HG03095 (cell line): ENCODE measurements around the gene CTSW.

Experiments used
- ATAC-seq: cut with Tn5 transposase; IDR thresholded peaks from one replicate; pipeline ENCODE4 v1.9.1; 2021; ENCODE audit warnings: moderate library complexity; ENCODE audit not compliant: unreplicated experiment

Gene CTSW

GRCh38 chr11:65854852-65855837 is 24.5 kb upstream of the CTSW start:
- ATAC-seq: no peak

- ATAC-seq: no peak
Observed at GRCh38 chr11:65855927-65856363, 23.7 kb upstream of the CTSW start.

GRCh38 chr11:65856689-65857499 is 22.7 kb upstream of the CTSW start:
- peak; percentile 21 for ATAC-seq

GRCh38 chr11:65857500-65857852 is 22.2 kb upstream of the CTSW start:
- ATAC-seq: no peak

GRCh38 chr11:65857853-65858680 is 21.6 kb upstream of the CTSW start, which contains the start of gene CFL1:
TSS of gene CFL1 (minus strand) at chr11:65858180. CDS start at chr11:65858099, 81 bp downstream.
- peak; percentile 43 for ATAC-seq

GRCh38 chr11:65858681-65859087 is 21.0 kb upstream of the CTSW start:
- ATAC-seq: no peak

- peak; percentile 47 for ATAC-seq
Observed at GRCh38 chr11:65859095-65859811, 20.4 kb upstream of the CTSW start.

- ATAC-seq: no peak
Observed at GRCh38 chr11:65859812-65860277, 19.8 kb upstream of the CTSW start.

- peak; percentile 34 for ATAC-seq
Observed at GRCh38 chr11:65860278-65861164, 19.1 kb upstream of the CTSW start, which contains the start of gene MUS81. TSS of gene MUS81 (plus strand) at chr11:65860433. CDS start at chr11:65860754, 321 bp downstream.

GRCh38 chr11:65861165-65861505 is 18.5 kb upstream of the CTSW start:
- no peak for ATAC-seq

GRCh38 chr11:65861533-65862183 is 18.0 kb upstream of the CTSW start:
- no peak for ATAC-seq

GRCh38 chr11:65862191-65862735 is 17.4 kb upstream of the CTSW start:
- ATAC-seq: no peak

- ATAC-seq: no peak
Observed at GRCh38 chr11:65862941-65863888, 16.4 kb upstream of the CTSW start.

GRCh38 chr11:65863889-65864705 is 15.5 kb upstream of the CTSW start:
- ATAC-seq: no peak

GRCh38 chr11:65864706-65865471 is 14.7 kb upstream of the CTSW start:
- ATAC-seq: no peak
